DMS53 treated with DMSO at 0.1 percent for 48 hours (cell line): ENCODE measurements around the gene PDE11A.
"Not testable (repeated sequence)": the region's sequence is repeated elsewhere in the genome, so short reads cannot be mapped to it uniquely, and the experiment has no call there.

Experiments
- DNase-seq: peaks from one replicate; lab custom pipeline; 2025; ENCODE audit not compliant: unreplicated experiment; lab: John Stamatoyannopoulos, UW

The PDE11A gene

DNA sequence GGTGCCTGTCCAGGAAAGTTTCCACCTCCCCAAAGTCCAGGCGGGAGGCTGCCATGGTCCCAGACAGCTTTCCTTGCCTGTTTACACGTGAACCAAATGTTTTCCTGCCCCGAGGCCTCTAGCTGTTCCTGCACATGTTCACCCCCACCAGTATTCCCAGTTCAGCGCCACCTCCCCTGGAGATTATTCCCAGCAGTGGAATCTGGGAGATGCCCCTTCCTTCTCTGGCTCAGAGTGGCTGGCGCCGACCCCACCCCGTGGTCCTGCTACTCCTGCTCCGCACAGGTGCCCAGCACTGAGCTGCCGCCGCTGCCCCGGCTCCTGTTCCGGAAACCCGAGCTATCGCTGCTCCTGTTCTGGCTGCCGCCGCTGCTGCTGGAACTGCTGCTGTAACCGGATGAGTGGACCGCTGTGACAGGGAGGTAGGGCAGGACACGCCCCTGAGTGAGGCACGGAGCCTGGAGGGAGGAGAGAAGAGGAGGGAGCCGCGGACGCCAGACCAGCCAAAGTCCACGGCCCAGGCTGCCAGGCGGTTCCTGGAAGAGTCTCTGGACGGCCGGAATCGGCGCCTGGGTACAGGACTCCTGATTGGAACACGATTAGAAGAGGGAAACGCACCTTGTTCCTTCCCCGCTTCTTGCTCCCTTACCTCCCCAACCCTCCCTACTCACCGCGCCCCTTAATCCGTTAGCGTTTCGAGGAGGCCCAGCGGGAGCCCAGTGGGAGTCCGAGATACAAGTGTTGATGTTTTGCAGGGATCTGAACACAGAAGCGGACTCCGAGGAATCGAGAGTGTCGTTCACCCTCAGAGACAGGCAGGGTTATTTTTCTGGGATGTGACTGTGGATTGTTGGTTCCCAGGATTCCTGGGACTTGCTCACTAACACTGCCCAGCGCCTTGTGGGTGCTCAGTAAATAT is at the start of gene PDE11A:
Gene PDE11A (minus strand): TSS at position 395 of the 919 bp plus-strand sequence. CDS start 340 bp downstream, at position 55.
- DNase-seq, result peak; percentile 97

DNA sequence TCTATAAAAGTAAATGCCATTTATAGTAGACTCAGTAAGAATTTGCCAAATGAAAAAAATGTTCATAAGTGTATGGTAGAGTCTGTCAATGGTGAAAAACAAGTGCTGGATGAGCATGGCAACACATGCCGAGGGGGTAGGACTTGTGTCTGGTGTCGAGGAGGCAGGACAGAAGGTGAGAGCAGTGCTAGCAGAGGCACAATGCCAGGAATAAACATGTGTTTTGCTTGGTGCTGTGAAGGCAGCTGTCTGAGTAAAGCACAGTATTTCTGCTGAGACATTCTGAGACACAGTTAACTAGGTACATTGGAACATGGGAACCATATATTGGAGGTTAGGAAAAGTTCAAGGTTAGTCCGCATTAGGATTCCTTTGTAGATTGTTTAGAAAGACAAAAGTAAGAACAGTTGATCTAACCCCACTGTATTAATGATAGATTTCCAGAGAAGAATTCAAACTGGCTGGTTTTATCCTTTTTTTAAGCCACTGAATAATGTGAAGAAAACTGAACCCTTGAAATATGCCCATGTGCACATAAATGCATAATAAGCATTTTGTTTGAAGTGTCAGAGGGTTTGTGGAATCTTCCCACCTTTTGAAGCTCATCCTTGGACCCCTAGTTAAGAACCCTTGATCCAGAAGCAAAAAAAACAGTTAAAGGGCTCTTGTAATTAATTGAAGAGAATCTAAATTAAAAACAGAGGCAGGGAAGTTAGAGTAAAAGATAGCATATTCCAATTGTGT is 46.8 kb upstream of the PDE11A start:
- DNase-seq, result no peak

- no peak for DNase-seq
Observed at GRCh38 chr2:178117725-178118124, 45.1 kb upstream of the PDE11A start.

DNA sequence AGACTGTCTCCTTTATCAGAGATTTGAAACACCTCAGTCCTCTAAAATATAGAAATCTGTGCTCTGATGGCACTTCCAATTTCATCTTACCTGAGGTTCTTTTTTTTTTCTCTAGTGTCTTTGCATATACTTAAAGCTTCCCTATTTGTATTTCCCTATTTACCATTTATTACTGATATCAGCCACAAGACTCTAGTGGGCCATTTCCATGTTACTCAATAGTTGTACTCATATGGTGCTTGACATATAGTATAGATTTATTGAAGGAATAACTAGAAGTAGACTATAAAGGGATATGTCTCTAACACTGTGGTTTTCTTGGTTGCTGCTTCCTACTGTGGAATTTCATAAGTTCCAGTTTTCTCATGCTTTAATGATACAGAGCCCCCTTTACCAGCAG is 42.7 kb upstream of the PDE11A start:
- no peak for DNase-seq

DNA sequence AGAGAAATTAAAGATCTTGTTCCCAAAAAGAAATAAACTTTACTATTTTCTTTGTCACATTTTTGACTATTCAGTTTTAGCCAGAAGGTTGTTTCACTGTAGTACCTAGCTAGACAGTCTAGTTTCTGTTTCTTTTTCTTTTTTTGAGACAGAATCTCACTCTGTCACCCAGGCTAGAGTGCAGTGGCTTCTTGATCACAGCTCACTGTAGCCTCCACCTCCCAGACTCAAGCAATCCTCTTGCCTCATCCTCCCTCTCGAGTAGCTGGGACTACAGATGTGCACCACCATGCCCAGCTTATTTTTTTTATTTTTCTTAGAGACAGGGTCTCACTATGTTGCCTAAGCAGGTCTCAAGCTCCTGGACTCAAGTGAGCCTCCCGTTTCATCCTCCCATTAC is 41.9 kb upstream of the PDE11A start:
- no peak for DNase-seq

DNA sequence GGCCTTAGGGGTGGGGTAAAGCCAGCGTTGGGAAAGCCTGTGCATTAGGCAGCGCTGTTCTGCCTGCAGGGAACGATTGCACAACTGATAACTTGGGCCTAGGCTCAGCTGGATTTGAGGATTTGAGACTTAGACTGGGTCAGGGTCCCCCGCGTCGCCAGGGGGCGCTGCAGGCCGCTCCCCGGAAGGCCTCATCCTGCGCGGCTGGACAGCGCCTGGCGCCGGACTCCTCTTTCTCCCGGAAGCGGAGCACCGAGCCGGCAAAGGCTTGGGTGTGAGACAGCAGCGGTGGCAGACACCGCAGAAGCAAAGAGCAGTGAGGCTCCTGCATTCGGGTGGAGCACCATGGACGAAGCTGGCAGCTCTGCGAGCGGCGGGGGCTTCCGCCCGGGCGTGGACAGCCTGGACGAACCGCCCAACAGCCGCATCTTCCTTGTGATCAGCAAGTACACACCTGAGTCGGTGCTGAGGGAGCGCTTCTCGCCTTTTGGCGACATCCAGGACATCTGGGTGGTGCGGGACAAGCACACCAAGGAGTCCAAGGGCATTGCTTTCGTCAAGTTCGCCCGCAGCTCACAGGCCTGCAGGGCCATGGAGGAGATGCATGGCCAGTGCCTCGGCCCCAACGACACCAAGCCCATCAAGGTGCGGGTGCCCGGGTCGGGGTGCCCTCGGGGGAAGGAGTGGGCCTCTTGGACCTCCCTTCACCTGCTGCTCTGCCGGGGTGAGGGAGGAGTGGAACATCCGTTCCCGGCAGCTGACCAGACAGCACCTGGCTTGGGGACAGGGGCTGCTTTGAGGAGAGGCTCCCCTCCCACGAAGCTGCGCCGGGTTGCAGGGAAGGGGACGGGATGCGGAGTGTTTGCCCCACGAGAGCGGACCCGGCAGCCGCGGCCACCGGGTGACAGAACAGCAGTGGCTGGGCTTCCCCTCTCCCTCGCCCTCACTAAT is 39.9 kb upstream of the PDE11A start, which contains the start of gene RBM45:
Gene RBM45 (plus strand): TSS at position 236 of the 951 bp plus-strand sequence. CDS start 110 bp downstream, at position 346.
- peak; percentile 94 for DNase-seq

GRCh38 chr2:178111743-178112142 is 39.2 kb upstream of the PDE11A start:
- DNase-seq, result no peak

- no peak for DNase-seq
Observed at GRCh38 chr2:178110681-178111080, 38.1 kb upstream of the PDE11A start.

GRCh38 chr2:178109813-178110212 is 37.2 kb upstream of the PDE11A start:
- peak; percentile 55 for DNase-seq

DNA sequence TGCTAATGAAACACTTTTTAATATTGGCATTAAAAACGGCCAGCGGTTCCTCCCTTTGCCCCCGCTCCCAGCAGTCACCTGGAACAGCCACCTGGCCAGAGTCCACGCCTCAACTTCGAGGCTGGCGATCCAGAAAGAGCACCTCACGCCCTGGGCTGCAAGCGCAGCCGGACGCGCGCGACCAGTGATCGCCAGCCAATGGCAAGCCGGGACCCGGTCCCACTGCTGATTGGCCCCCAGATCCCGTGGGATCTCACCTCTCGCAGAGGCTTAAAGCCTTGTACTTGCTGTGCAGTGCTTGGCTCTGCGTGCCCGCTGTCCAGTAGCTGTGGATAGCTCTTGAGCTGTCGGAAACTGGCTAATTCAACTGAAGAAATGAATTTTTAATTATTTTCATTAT is 35.6 kb upstream of the PDE11A start:
- no peak for DNase-seq

GRCh38 chr2:178106053-178106452 is 33.5 kb upstream of the PDE11A start:
- no peak for DNase-seq

DNA sequence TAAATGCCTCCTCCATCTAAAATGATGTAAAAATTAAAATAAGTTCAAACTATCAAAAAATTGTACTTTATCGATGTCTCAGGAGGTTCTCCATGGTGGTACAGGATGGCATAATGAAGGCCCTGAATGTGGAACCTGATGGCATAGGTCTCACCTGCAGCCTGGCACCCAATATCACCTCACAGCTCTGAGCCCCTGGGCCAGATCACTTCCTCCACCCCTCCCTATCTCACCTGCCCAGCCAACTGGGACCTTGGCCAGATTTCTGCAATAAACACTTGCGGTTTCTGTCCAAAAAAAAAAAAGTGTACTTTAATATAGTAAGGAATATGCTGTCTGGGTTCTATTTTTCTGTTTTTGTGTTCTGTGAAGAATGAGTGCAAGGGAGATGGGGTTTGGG is 33.0 kb upstream of the PDE11A start:
- no peak for DNase-seq

DNA sequence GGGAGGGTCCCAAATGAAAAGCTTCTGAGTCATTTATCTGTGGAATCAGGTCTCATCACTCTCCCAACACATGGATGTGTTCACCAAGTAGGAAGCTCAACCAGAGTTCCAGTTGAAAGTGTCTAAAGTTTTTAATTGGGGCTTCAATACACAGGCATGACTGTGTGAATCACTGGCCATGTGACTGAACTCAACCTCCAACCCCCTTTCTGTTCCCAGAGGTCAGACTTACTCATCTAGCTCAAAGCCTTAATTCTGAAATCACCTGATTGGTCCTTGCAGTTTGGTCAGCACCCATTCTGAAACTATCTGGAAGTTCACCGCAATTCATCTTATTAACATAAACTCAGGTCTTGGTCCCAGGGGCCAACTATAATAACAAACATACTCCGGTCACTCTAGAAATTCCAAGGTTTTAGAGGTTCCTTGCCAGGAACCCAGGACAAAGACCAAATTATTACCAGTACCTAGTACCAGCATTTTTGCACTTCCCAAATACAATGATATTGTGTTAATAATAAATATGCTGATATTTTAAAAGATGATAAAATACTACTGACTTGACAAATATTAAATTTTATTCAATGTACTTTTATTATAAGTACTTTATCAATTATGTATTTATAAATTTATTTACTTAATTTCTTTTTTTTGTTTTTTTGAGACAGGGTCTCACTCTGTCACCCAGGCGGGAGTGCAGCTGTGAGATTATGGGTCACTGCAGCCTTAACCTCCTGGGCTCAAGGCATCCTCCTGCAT is 28.9 kb upstream of the PDE11A start:
- no peak for DNase-seq

- no peak for DNase-seq
Observed at GRCh38 chr2:178093471-178093870, 20.9 kb upstream of the PDE11A start.

DNA sequence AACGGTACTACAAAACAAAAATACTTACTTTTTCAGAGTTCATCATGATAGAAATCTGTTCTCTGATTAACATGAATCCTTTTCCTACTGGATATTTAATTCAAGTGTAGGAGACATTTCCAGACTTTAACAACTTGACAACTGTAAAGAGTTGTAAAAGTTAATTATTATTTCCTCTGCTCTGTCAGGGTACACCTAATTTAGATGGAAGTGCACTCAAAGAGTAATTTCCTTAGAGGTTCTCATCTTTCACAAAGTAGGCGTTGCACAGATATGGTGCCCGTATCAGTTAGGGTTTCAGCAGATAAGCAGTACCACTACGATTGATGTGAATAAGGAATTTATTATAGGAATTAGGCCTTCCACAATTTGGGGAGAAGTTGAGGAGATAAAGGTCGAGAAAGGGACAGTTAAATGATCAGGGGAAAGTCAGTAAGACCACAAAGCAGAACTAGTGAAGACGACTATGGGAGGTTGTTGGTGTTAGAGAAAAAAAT is 16.2 kb upstream of the PDE11A start:
- DNase-seq, result no peak

- no peak for DNase-seq
Observed at GRCh38 chr2:178084273-178084672, 11.7 kb upstream of the PDE11A start.

DNA sequence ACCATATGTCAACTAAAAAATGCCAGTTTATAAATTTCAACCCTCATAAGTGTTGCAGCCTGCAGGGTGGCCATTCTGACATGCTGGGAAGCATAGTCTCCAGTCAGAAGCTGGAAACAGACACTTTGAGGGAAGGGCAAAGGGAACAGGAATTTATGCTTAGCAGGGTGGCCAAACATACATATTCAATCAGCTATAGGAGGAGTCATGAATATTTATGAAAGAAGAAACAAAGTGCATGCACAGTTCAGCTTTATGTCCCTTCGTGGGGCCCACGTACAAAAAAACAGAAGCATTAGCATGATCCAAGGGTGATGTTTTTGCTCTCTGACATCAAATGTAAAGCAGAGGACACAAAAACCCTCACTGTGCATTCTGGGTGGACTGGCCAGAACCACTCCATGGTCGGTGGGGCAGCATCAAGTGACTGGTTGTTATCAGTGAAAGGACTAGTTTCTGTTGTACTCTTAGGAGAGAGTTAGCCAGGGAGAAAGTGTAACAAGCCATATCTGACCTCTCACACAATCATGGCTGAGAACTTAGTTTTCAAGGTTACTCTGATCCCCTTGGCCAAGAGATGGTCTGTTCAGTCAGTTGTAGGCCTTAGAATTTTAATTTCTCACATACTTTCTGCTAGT is 9.9 kb upstream of the PDE11A start:
- no peak for DNase-seq

GRCh38 chr2:178079279-178079678 is 6.7 kb upstream of the PDE11A start:
- not testable (repeated sequence) for DNase-seq

- DNase-seq, result no peak
Observed at GRCh38 chr2:178076130-178076529, 3.6 kb upstream of the PDE11A start.

DNA sequence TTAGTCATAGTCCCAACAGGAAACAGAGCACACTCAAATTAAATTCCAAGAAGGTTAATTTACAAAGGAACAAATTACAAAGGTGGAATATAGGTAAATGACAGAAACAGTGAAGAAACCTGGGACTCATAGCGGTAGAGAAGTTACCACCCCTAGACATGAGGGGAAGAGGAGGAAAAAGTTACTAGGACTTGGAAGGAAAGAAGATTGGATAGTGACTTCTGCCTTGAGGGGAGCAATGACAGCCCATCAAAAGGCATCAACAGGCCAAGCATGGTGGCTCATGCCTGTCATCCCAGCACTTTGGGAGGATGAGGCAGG is 2.4 kb upstream of the PDE11A start:
- DNase-seq, result no peak
